Measurements from ENCODE around the gene ARID1B.

Gene ARID1B

GRCh38 chr6:157224951-157225574 lies 447.9 kb downstream of the ARID1B start:
- TF ChIP-seq CTCF (conservative IDR thresholded peaks at IDR 0.05) = no peak
- TF ChIP-seq ZFX (IDR thresholded peaks at IDR 0.05) = no peak
- H3K27ac ChIP-seq = no peak overlapping the region

GRCh38 chr6:157225575-157225995 lies 448.4 kb downstream of the ARID1B start:
- H3K27ac ChIP-seq = no peak overlapping the region
- TF ChIP-seq ZFX (IDR thresholded peaks at IDR 0.05) (no peak), CTCF (conservative IDR thresholded peaks at IDR 0.05) (no peak)

GRCh38 chr6:157226026-157226625 lies 448.9 kb downstream of the ARID1B start:
- TF ChIP-seq CTCF (conservative IDR thresholded peaks at IDR 0.05) (no peak), ZFX (IDR thresholded peaks at IDR 0.05) (no peak)
- H3K27ac ChIP-seq = no peak overlapping the region

- H3K27ac ChIP-seq = no peak overlapping the region
- TF ChIP-seq ZFX (IDR thresholded peaks at IDR 0.05) (no peak), CTCF (conservative IDR thresholded peaks at IDR 0.05) (no peak)
Measured at GRCh38 chr6:157226761-157227160, 449.6 kb downstream of the ARID1B start.

GRCh38 chr6:157227202-157228166 lies 450.3 kb downstream of the ARID1B start:
- TF ChIP-seq ZFX (IDR thresholded peaks at IDR 0.05) = no peak
- TF ChIP-seq CTCF (conservative IDR thresholded peaks at IDR 0.05) = no peak; the same call in 1 of the 2 replicates
- no peak overlapping the region for H3K27ac ChIP-seq

- H3K27ac ChIP-seq = no peak overlapping the region
- TF ChIP-seq CTCF (conservative IDR thresholded peaks at IDR 0.05) (no peak), ZFX (IDR thresholded peaks at IDR 0.05) (no peak)
Measured at GRCh38 chr6:157228426-157229131, 451.4 kb downstream of the ARID1B start.
